ENCODE measurements around the gene TMED6.

- TF ChIP-seq CTCF (conservative IDR thresholded peaks at IDR 0.05; ENCODE audit: low read depth in 2 of 2), result no peak
- no peak for TF ChIP-seq EZH2 (IDR thresholded peaks at IDR 0.05; ENCODE audit: low read depth, unreplicated experiment)
- no peak for TF ChIP-seq ZNF114 (CRISPR knock-in tag; IDR thresholded peaks at IDR 0.05)
- no peak for TF ChIP-seq ZNF462 (CRISPR knock-in tag; IDR thresholded peaks at IDR 0.05)
- no peak for TF ChIP-seq REST (IDR thresholded peaks at IDR 0.05; ENCODE audit: unreplicated experiment)
- TF ChIP-seq POLR2AphosphoS5 (IDR thresholded peaks at IDR 0.05; ENCODE audit: low read depth), result no peak
- TF ChIP-seq STAT1 (IDR thresholded peaks at IDR 0.05; ENCODE audit: unreplicated experiment), result no peak
- no peak for TF ChIP-seq ZNF331 (CRISPR knock-in tag; IDR thresholded peaks at IDR 0.05; ENCODE audit: low read depth)
- TF ChIP-seq JUNB (IDR thresholded peaks at IDR 0.05; ENCODE audit: unreplicated experiment), result no peak
- TF ChIP-seq EZH2phosphoT487 (IDR thresholded peaks at IDR 0.05; ENCODE audit: unreplicated experiment), result no peak
- no peak for TF ChIP-seq NANOG (IDR thresholded peaks at IDR 0.05; ENCODE audit: borderline replicate concordance)
- TF ChIP-seq ETS1 (IDR thresholded peaks at IDR 0.05), result no peak
- TF ChIP-seq CREB1 (CRISPR knock-in tag; IDR thresholded peaks at IDR 0.05; ENCODE audit: low read depth), result no peak
Observed at GRCh38 chr16:69334696-69335095, 16.9 kb downstream of the TMED6 start.

Data from GM23338 (cell line).